OCI-LY3 (cell line): ENCODE data around the gene NQO2.

ENCODE experiments used
- CTCF ChIP-seq: fragments of 200-600, 300-600 bp; sonication (generic); IDR thresholded peaks from 2 replicates; pipeline ENCODE4 v1.5.1; 2014; ENCODE audit warnings: antibody characterized with exemption, low read length, low read depth
- EZH2phosphoT487 ChIP-seq: fragments of 200-600 bp; shearing (Covaris generic); IDR thresholded peaks from 2 replicates; pipeline ENCODE4 v1.6.1; 2018; ENCODE audit warnings: antibody characterized with exemption, mixed run types, low read depth

GRCh38 chr6:2977290-2977689, 22.4 kb upstream of the NQO2 start:
- TF ChIP-seq CTCF (no peak), EZH2phosphoT487 (no peak)
